Measurements from ENCODE around the gene HOXC5.

HOXC5 gene

DNA sequence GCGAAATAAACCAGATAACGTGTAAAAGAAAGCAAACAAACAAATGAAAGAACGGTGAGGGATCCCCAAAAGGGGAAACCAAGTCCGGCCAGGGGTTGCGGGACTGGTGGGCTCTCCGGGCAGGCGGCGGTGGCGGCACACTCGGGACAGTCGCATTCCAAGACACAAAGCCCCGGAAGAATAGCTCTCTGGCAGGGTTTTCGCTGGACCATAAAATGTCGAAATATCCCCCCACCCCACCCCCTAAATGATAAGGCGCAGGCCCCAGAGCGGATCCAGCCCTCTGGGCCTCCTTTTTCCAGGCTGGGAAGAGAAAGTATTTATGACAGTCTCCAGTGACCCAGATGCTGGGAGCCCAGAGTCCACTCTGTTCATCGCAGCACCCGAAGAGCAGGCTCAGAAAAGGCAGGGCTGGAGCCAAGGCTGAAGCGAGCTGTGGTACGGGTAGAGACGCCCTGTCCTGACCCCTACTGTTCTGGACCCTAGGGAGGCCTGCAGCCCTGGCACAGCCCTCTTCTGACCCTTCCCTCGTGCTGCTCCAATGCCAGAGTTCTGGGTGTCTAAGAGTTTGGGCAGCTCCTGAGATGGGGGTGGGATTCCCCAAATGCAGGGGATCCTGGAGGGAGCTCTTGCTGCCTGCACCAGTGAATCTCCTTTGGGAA, 26.2 kb upstream of the HOXC5 start:
- no peak for DNase-seq (ENCODE audit: low read depth in 2 of 2)

DNA sequence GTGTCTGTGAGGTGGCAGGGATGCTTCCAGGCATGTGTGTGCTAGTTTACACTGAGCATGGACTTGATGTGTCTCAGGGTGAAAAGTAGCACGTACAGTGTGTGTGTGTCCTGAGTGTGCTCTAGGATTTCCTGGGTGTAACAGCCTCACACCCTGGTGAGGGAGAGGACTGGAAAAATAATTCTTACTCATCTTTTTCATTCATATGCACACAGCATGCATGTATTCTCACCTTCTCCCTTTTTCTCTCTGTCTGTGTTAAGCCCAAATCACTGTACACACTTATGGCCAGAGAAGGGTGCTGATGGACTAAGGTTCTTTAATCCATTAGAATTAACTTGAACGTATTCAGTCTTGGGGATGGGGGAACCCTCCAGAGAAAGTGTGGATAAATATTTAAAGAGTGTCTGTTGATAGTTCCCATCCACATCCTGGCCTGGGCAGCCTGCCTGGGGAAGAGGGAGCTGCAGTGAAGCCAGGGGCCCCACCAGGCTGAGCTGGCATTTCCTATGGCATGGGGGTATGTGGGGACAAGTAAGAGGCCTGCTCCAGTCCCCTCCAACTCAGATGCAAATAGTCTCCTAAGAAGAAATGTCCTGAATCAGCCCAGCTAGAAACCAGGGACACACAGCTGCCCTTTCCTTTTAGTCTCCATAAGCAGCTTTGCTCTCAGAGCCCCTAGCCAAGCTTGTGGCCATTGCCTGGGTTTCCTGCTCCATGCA, 25.2 kb upstream of the HOXC5 start:
- no peak for DNase-seq (ENCODE audit: low read depth in 2 of 2)

DNA sequence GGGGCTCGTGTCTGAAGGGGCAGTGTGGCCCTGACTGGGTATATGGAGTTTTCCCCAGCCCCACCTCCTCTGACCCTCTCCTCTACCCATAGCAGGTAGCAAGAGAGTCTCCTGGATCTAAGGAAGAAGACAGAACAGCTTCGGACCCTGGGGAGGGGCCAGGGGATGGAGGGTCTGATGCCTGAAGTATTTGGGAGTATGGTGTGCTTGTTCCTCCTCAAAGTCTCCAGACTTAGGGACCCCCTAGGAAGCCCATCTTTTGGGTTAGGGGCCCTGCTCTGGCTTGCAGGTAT, 24.6 kb upstream of the HOXC5 start:
- DNase-seq (ENCODE audit: low read depth in 2 of 2), result no peak

DNA sequence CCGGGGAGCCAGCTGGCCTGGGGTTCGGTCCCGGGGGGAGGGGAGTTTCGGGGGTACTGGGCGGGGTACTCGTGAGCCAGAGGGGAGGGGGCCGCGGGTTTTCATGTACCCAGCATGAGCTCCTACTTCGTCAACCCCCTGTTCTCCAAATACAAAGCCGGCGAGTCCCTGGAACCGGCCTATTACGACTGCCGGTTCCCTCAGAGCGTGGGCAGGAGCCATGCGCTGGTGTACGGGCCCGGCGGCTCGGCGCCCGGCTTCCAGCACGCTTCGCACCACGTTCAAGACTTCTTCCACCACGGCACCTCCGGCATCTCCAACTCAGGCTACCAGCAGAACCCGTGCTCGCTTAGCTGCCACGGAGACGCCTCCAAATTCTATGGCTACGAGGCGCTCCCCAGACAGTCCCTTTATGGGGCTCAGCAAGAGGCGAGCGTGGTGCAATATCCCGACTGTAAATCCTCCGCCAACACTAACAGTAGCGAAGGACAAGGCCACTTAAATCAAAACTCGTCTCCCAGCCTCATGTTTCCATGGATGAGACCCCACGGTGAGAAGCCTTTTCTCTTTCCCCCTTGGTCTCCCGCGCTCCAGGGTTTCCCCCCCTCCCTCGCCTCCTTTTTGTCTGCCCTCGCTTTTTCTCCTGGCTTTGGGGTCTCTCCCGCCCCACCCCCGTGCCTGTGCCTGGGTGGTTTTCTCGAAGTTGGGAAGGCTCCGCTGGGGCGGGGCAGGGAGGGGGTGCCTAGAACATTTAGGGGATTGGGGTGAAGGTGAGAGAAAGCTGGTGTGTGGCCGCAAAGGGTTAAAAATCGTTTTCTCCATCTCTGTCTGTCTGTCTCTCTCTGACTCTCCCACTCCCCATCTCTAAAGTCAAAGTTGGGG, 23.4 kb upstream of the HOXC5 start:
- no peak for DNase-seq (ENCODE audit: low read depth in 2 of 2)

DNA sequence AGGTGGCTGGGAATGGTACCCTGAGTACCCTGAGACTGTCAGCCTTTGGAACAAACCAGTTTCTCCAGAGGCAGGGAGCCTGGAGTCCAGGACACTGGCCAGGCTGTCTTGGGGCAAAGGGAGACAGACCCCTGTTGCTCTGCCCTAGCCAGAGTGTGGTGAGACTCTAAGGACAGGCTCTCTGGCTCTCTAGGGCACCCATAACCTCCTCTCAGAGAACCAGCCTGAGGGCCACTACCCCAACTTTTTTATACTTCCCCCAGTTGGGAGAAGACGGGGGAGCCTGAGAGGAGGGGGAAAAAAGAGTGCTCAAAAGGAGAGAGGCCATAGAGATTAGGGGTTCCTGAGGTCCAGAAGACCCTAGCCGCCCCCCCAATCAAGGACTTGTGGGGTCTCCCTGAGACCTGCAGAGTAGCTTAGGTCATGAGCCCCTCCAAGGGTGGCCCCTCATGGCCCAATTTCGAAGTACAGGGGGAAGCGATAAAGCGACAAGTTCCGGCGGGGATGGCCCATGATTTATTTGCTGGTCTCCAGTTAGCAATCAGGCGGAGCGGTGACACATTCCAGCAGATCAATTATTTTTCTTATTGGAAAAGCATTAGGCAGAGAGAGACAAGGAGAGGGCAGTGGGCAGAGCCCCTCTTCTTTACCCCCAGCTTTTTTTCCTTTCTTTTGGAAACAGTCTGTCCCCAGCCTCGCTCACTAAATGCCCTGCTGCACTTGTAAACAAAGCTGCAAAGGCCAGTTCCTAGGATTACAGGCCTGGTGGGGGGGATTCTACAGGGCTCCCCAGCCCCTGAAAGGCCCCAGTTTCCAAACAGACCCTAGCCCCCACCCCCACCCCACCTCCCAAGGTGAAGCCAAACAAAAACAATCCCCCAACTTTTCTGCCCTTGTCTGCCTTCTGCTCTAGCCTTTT, 22.5 kb upstream of the HOXC5 start:
- DNase-seq (ENCODE audit: low read depth in 2 of 2), result no peak

DNA sequence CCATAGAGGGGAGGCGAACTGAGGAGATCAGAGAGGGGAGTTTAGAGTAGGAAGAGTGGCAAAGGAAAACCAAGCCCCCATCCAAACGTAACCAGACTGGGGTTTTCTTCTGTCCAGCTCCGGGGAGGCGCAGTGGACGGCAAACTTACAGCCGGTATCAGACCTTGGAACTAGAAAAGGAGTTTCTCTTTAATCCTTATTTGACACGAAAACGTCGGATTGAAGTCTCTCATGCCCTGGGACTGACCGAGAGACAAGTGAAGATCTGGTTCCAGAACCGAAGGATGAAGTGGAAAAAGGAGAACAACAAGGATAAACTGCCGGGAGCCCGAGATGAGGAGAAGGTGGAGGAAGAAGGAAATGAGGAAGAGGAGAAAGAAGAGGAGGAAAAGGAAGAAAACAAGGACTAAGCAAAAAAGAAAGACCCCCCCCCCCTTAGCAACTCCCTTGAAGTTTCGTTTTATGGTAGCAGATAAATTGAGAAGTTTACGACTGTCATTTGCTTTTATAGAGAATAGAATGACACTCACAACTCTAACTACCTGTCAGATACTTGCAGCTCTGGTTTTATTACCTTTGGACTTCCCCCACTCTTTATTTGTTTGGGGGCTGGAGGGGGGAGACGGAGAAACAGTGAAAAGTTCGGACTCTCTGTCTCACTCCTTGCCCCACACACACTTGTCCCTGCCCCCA, 21.7 kb upstream of the HOXC5 start:
- DNase-seq (ENCODE audit: low read depth in 2 of 2), result no peak

DNA sequence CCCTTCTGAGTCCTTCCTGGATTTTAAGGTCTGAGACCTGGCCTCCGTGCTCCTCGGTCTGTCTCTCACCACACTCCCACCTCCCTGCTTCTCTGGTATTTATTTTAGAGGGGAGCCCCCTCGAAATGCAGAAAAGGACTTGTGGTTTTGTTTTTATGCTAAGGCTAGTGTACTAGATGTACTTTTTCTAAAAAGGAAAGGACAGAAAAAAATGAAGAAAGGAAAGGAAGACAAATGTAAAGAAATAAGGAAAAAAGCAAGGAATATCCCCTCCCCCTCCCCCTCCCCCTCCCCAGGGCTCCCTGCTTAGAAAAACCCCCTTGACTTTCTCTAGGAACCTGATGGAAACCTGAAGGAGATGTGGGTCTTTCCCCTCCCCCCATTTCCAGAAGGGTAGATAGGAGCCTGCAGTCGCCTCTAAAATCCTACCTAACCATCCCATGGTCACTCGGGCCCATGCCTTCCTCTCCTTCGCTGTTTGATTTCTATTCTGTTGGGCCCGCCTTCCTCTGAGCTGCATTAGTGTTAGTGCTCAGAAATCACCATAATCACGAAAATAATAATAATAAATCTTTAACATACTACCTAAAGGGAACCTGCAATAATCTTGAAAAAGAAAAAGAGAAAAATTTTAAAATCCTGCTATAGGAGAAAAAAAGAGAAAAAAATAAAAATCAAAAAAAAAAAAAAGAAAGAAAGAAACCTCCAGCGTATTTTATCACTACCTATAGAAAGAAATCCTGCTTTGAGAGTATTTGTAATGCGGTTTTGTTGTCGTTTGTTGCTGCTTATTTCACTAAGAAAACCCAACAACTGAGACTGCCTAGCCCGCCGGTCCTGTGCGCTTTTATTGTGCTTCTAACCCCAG, 21.0 kb upstream of the HOXC5 start:
- DNase-seq (ENCODE audit: low read depth in 2 of 2), result no peak

DNA sequence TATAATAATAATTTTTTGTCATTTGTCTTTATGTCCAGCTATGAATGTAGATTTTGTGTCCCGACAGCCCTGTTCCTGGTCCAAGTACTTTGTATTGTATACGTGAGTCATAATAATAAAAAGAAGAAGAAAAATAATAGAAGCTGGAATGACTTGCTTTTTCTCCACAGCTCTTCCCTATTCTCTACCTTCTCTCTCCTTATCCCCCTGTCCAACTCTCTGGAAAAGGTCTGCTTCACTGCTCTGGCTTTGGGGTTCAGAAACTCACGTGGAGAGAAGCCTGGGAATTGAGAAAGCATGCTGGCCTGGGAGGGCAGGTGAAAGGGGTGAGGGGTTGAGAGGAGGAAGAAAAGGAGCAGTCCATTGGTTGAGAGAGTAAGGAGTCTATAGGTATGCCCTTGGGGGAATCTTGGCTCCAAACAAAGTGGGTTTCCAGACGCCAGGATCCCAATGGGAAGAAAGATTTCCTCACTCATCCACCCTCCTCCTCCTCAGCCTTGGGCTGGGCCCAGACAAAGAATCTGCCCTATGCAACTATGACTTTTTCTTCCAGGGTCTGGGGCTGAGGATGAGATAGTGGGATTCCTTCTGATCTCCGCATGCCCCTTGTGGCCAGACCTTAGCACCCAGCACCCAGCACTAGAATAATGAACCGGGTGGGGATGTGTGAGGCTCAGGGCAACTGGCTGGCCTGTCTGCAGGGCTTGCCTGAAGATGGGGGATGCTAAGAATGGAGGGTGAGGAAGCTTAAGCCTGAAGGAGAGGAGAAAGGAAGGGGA, 20.0 kb upstream of the HOXC5 start:
- no peak for DNase-seq (ENCODE audit: low read depth in 2 of 2)

DNA sequence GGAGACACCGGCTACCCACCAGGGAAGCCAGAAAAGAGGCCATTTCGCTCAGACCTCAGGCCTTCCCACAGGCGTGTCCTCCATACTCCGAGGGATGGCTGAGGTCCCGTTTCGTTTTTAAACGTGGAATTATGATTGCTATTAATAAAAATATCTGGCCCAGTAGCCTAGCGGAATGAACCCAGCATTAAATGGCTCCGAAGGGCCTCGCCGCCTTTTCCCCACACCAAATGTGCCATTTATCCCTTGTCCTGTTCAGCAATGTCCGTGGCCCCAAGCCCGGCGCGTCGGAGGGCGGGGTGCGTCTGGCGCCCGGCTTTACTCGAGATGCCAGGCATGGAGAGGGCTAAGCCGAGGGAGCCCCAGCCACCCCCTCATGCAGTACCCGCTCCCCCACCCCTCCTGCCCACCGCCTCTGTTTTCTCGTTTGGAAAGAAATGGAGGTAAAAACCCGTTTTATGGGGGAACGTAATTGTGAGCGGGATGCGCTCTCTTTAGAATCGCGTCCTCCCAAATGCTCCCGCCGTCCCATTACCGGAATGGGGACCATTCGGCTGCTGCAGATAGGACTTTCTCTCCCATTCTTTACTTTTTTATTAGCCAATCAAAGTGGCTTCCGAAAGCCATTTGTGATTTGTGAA, 18.4 kb upstream of the HOXC5 start:
- DNase-seq (ENCODE audit: low read depth in 2 of 2), result no peak

DNA sequence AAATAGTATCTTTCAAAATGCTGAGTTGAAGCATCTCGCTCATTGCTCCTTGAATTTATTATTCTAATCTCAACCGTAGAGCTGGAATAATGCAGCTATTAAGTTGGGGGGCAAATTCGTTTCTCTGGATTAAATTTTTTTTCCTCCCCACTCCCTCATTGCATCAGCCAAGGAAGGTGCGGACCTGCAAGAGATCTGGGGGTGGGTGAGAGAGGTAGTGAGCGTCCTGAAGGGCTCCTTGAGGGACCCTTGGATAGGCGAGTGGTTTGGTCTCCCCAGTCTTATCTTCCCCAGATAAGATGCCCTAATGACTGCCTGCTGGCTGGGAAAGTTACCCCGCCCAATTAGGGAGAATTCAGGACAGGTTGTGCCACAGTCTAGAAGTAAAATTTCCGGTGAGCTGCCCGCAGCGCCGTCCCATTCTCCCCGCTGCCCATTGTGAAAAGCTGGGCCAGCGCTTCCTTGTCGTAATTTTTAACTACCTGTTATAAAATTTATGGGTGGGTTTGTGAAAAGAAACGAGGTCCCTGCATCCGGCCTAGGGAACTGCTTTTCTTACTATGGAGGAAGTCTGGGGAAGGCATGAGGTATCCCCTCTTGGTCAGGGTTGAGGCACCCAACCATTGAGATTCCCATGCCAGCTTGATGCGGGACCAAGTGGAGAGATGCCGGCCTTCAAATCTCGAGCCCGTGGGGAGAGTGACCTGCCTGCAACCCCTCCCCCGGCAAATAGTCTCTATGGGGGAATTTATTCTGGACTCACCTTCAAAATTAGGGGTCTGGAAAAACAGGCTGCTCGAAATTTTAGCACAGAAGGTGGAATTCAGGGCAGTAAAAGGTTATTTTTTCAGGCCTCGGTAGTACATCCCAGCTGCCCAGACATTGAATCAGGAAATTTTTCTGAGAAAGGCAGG, 17.6 kb upstream of the HOXC5 start:
- no peak for DNase-seq (ENCODE audit: low read depth in 2 of 2)

DNA sequence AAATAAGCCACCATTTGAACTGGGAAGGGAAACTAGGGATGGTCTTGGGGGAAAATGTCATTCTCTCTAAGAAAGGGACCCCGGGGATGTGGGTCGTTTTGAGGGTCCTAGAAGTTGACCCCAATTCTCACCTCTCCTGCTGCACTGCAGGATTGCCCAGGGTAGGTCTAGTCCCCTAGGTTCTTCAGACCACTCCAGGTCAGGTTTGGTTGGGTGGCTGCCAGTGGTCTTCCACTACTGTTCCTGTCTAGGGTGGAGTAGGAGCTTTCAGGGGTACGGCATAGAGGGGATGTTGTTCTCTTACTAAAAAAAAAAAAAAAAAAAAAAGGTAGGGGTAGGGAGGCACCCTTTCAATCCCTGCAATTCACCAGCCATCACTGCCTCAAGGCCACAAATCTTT, 16.8 kb upstream of the HOXC5 start:
- no peak for DNase-seq (ENCODE audit: low read depth in 2 of 2)

DNA sequence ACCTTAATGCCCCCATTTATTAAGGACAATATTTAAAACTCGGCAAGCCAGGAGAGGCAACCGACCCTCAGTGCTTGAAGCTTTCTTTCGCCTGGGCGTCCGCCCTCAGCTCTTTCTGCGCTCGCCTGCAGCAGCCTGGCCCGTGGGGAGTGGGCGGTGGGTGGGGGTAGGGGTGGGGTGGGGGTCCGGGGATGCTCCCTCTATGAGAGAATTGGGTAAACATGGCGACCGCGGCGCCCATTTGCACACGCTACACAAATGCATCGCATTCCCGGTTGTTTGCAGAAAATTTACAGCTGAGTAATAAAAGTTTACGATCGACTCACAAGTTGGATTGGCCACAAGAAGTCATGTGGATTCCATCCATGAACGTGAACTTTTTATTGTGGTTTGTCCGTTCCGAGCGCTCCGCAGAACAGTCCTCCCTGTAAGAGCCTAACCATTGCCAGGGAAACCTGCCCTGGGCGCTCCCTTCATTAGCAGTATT, 16.3 kb upstream of the HOXC5 start:
- DNase-seq (ENCODE audit: low read depth in 2 of 2), result peak; percentile 94

DNA sequence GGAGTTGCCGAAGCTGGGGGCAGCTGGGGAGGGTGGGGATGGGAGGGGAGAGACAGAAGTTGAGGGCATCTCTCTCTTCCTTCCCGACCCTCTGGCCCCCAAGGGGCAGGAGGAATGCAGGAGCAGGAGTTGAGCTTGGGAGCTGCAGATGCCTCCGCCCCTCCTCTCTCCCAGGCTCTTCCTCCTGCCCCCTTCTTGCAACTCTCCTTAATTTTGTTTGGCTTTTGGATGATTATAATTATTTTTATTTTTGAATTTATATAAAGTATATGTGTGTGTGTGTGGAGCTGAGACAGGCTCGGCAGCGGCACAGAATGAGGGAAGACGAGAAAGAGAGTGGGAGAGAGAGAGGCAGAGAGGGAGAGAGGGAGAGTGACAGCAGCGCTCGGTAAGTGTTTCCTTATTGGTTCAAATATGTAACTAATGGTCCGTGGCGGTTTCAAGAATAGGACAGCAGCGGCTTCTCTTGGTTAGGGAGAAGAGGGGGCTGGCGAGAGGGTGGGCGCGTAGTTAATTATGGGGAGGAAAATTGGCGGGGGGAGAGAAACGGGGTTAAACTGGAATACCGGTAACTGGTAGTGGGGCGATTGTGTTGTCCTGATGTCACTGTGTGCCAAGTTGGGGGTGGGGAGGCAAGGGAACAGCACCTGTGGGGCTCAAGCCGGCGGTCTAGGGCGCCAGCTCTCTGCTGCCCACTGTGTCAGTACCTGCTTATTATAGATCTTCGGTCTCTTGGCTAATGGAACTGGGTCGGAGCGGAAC, 15.6 kb upstream of the HOXC5 start:
- DNase-seq (ENCODE audit: low read depth in 2 of 2), result no peak

DNA sequence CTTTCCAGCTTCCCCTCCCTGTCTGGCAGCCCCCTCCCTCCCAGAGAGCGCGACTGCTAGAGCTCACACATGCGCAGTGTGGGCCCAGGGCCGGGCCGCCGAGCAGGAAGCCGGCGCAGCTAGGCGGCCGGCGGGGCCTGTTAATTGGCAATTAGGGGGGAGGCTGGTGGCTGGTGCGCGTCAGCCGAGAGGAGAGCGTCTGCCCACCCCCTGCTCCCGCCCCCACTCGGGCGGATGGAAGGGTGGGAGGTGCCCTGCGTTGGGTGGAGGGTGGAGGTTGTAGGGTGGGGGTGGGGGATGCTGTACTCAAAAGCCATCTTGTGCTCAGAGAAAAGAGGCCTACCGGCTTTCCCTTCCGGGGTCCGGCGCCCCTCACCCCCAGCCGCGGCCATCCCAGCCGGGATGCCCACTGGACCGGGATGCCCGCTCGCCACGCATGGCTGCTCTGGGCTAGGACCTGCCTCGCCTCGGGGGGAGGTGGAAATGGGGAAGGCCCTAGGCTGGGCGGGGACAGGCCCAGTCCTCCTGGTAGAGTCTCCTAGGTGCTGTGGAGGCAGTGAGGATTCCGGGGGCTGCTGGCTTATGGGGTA, 14.9 kb upstream of the HOXC5 start:
- DNase-seq (ENCODE audit: low read depth in 2 of 2), result peak; percentile 96

DNA sequence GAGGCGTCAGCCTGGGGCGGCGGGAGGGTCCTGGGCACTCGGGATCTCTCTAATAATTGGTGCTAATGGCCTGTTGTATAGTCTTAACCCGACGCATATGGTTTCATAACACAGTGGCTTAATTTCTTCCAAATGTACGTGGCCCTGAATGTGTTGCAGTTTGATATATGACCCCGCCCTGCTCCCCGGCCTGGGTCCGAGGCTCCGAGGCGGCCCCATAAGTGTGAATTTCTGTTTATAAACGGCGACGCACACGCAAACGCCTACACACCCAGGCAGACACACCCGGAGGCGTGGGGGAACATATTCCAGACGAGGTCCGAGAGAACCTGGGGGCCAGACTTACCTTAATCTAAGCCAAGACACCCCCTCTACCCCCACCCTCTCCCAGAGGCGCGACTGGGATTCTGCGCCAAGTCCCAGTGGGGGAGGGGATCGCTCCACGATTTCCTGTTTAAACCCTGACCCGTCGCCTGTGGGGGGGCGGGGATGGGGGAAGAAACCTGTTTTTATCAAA, 14.3 kb upstream of the HOXC5 start:
- DNase-seq (ENCODE audit: low read depth in 2 of 2), result peak in 1 of 2 experiments; percentile 58

DNA sequence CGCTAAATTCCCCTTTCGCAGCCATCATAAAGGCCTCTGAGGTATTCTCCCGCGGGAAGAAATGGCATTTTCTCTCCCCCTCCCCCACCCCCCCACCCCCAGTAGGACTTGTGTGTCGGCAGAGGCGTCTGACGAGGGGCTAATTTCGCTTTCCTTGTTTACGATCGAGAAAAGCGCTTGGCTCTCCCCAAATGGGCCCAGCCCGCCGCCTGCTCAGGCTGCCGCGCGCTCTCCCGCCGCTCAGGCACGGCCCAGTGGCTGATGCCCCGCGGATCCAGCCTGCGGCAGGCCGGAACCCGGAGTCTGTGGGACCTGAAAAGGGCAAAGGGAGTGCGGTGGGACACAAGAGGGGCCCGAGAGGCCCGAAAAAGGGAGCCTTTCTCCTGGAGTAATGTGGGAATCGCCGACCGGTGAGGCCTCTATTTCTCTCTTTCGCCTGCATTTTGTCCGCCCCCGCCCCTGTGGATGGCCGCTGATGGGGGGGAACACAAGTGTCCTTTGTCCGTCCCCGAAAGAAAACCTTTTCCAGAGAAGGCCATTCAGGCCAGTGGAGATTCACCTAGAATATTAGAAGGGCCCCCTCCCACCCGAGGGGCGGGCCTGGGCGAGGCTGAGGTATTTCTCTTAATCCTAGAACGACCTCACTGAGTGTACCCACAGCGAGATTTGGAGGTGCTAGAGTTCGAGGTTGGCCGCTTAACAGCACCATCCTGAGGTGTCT, 13.6 kb upstream of the HOXC5 start:
- no peak for DNase-seq (ENCODE audit: low read depth in 2 of 2)
